MCF 10A (cell line): Measurements from ENCODE around the gene TANC1. TPM values are rescaled to one million over a fixed set of nuclear protein-coding genes. Genes with fewer than 3 reads are reported as not detected.
A peak's percentile ranks its signal among the peaks of the same experiment; 100 is the strongest.

Experiments
- BruUV-seq: library from RNA; stranded (reverse); fragments of 400-500 nt; replicated peaks from 2 replicates; lab custom pipeline; 2021; lab: Mats Ljungman, UMichigan
- CTCF ChIA-PET: fragments of 300-600 bp; sonication (Branson Sonifier 250); formaldehyde crosslinking; extraction: SDS; loops from one replicate; lab custom pipeline; 2021; ENCODE audit warnings: antibody characterized with exemption, inconsistent platforms; lab: Yijun Ruan, JAX
- POLR2A ChIA-PET: fragments of 300-600, 350-650 bp; sonication (Branson Sonifier 250); formaldehyde crosslinking; extraction: SDS; loops from one replicate; lab custom pipeline; 2020; ENCODE audit warnings: antibody characterized with exemption, inconsistent platforms; lab: Yijun Ruan, JAX
- DNase-seq: peaks from one replicate; pipeline ENCODE4 v3.0.0-alpha.2; 2018; ENCODE audit not compliant: unreplicated experiment
- H3K27ac Mint-ChIP-seq: one replicate; pipeline ENCODE4 v1.8.0; 2022; ENCODE audit warnings: mild to moderate bottlenecking, low read depth, mixed read lengths; ENCODE audit not compliant: unreplicated experiment
- H3K27me3 Mint-ChIP-seq: one replicate; pipeline ENCODE4 v1.8.0; 2022; ENCODE audit warnings: mixed read lengths; ENCODE audit not compliant: insufficient read depth, unreplicated experiment
- H3K36me3 Mint-ChIP-seq: one replicate; pipeline ENCODE4 v1.8.0; 2022; ENCODE audit warnings: mild to moderate bottlenecking, moderate library complexity, mixed read lengths; ENCODE audit not compliant: insufficient read depth, unreplicated experiment
- H3K4me1 Mint-ChIP-seq: one replicate; pipeline ENCODE4 v1.8.0; 2022; ENCODE audit warnings: mixed read lengths; ENCODE audit not compliant: insufficient read depth, unreplicated experiment
- H3K4me3 Mint-ChIP-seq: one replicate; pipeline ENCODE4 v1.8.0; 2022; ENCODE audit warnings: mild to moderate bottlenecking, moderate library complexity, mixed read lengths; ENCODE audit not compliant: unreplicated experiment
- H3K9me3 Mint-ChIP-seq: one replicate; pipeline ENCODE4 v1.8.0; 2022; ENCODE audit warnings: mixed read lengths; ENCODE audit not compliant: unreplicated experiment
- intact Hi-C: fragments of 100-400 bp; cut with micrococcal nuclease; formaldehyde crosslinking; loops from 2 replicates; pipeline ENCODE4 v1.14.1; 2022
- total RNA-seq: library from RNA; stranded (reverse); gene quantifications from 2 replicates; pipeline ENCODE4 v1.2.3, GENCODE V29; 2022
- TF ChIP-seq, protein P1 (sequence below): fragments of 200-600 bp; IDR thresholded peaks from one replicate; pipeline ENCODE4 v1.8.0; 2022; ENCODE audit warnings: antibody characterized with exemption, mild to moderate bottlenecking; ENCODE audit not compliant: unreplicated experiment

Gene TANC1
- total RNA-seq, 1 experiment from 2014 or later: 35.3 TPM

DNA sequence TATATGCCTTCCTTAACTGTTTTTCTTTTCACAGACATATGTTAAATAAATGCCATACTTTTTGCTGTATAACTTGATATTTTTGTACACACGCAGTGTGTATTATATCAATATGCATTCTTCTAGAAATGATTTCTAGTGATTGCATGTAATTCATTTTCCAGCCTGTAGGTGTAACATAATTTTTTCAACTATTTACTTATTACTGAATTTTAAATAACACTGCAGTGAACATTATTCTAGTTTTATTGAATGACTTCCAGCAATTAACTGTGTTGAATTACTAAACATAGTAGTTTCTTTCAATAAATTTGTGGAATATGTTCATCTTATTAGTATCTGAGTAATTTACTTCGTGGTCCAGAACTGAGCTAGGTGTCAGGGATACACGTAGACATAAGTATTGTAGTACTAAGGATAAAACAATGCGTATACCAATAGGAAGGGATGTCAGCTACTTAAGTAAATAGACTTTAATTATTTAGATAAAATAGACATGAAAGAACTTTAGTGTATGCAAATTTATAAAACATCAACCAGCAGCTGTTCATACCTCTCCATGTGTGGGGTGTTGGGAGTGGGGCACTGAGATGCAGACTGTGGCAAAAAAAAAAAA lies 28.0 kb downstream of the TANC1 start:
- H3K4me1 Mint-ChIP-seq: peaks cover 25% of the 10 kb centered on the region
- BruUV-seq: no TSS peak
- intact Hi-C loops: no loop called here
- H3K27me3 Mint-ChIP-seq: no peaks in the 10 kb centered on the region
- H3K9me3 Mint-ChIP-seq: no peaks in the 10 kb centered on the region
- H3K4me3 Mint-ChIP-seq: no peak overlapping the region
- peak overlapping the region; percentile 83 for H3K27ac Mint-ChIP-seq
- POLR2A ChIA-PET: interaction anchor here (0.7 to 5.4 kb wide), 5 partner anchors 12 to 42 kb away, joined by 3 to 34 read pairs (median 4); partner anchors contain the start of gene TANC1
- CTCF ChIA-PET: interaction anchor here (0.6 to 2.4 kb wide), 15 partner anchors 11 to 1198 kb away, joined by 3 to 16 read pairs (median 4); no protein-coding TSS in a partner anchor
- H3K36me3 Mint-ChIP-seq: peaks cover 22% of the 10 kb centered on the region
- TF ChIP-seq, protein P1, sequence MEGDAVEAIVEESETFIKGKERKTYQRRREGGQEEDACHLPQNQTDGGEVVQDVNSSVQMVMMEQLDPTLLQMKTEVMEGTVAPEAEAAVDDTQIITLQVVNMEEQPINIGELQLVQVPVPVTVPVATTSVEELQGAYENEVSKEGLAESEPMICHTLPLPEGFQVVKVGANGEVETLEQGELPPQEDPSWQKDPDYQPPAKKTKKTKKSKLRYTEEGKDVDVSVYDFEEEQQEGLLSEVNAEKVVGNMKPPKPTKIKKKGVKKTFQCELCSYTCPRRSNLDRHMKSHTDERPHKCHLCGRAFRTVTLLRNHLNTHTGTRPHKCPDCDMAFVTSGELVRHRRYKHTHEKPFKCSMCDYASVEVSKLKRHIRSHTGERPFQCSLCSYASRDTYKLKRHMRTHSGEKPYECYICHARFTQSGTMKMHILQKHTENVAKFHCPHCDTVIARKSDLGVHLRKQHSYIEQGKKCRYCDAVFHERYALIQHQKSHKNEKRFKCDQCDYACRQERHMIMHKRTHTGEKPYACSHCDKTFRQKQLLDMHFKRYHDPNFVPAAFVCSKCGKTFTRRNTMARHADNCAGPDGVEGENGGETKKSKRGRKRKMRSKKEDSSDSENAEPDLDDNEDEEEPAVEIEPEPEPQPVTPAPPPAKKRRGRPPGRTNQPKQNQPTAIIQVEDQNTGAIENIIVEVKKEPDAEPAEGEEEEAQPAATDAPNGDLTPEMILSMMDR: peak; percentile 33
- DNase-seq: no peak

DNA sequence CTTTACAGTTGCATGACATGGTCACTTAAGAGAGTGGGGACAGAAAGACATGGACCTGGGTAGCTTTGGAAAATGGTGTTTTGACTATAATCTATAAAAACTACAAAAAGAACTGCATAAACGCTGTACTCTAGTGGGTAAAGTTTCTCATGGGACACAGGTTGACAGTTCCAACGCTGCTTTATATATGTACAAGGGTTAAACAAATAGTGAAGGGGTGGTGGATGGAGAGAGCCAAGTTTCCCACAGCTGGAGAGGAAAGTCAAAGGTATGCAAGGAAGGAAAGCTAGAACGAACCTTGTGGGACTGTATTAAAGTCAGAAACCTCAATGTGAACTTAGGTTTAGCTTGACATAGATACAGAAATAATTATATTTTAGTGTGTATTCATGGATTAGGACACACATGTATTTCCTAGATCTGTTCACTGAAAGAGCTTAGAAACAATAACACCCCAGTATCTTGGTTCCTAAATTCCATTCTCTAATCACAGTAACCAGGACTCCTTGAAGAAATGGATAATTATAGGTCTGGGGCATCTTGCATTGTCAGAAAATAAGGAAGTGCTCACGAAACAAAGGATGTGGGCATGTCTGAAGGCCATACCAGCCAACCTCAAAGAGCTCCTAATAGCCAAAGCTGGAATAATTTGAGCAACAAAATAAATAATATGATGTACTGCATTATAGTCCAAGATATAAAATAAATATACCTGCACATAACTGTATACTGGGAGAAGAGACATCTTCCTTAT lies 28.8 kb downstream of the TANC1 start:
- Mint-ChIP-seq H3K4me3 (no peak overlapping the region), H3K36me3 (peaks cover 22% of the 10 kb centered on the region), H3K27me3 (no peaks in the 10 kb centered on the region), H3K9me3 (no peaks in the 10 kb centered on the region), H3K4me1 (peaks cover 25% of the 10 kb centered on the region), H3K27ac (peak overlapping the region; percentile 83)
- ChIA-PET CTCF (interaction anchor here (0.5 to 2.4 kb wide), 15 partner anchors 10 to 1197 kb away, joined by 3 to 16 read pairs (median 4); no protein-coding TSS in a partner anchor), POLR2A (interaction anchor here (0.5 to 5.4 kb wide), 7 partner anchors 11 to 62 kb away, joined by 3 to 34 read pairs (median 3); partner anchors contain the start of gene TANC1)
- intact Hi-C loops: no loop called here
- DNase-seq: no peak
- no TSS peak for BruUV-seq
- TF ChIP-seq, protein P1: no peak

DNA sequence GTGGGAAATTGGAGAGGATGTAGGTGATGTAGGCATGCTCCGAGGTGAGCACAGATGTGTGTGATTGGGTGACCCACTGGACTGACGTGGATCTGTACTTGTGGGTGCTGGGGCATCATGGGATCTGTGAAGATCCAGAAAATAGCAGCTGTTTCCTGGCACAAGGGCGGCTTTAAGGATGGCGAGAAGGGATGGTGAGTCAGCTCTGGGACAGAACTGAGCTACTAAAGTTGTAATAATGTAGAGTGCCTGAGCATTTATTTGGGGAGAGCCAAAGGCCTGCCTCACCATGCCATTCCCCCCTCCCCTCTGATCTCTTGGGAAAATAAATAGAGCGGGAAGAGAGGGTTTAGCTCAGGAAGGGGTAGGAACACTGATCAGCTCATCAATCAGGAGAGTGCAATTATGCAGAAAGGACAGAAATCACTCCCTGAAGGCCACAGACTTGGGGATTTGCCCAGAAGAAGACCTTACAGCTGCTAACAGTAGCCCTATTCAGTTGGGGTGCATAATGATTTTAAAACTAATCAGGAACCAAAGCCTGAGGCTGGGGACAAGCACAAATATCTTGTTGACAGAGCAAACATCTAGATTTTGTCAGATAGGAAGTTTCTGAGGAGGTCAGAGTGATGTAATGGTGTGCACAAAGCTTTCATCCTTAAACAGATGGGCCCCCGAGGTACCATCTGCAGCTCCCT lies 30.3 kb downstream of the TANC1 start:
- Mint-ChIP-seq H3K9me3 (no peaks in the 10 kb centered on the region), H3K4me1 (peaks cover 18% of the 10 kb centered on the region), H3K27ac (peak overlapping the region; percentile 83), H3K36me3 (peaks cover 18% of the 10 kb centered on the region), H3K4me3 (peak overlapping the region; percentile 28), H3K27me3 (no peaks in the 10 kb centered on the region)
- BruUV-seq: no TSS peak
- peak; percentile 70 for DNase-seq
- TF ChIP-seq, protein P1: no peak
- intact Hi-C loops: loop anchor here (2.0 kb wide), 1 partner anchor 66 kb away; no protein-coding TSS in a partner anchor
- POLR2A ChIA-PET: interaction anchor here (0.6 to 5.4 kb wide), 9 partner anchors 9 to 542 kb away, joined by 3 to 34 read pairs (median 4); partner anchors contain the start of genes CCDC148, PKP4 and TANC1
- CTCF ChIA-PET: interaction anchor here (0.6 to 1.6 kb wide), 11 partner anchors 8 to 1431 kb away, joined by 3 to 7 read pairs (median 3); no protein-coding TSS in a partner anchor
